Smooth muscle cell (in vitro differentiated cells): ENCODE data around the gene FSTL4. TPM values are rescaled to one million over a fixed set of nuclear protein-coding genes. Genes with fewer than 3 reads are reported as not detected.

Experiments
- DNase-seq: peaks from one replicate; lab custom pipeline; 2025; ENCODE audit not compliant: unreplicated experiment; lab: John Stamatoyannopoulos, UW
- H2AFZ ChIP-seq: fragments of 200-600 bp; sonication (generic); 2 replicates; pipeline ENCODE4 v1.6.0; 2016; ENCODE audit warnings: antibody characterized with exemption, low read depth, mild to moderate bottlenecking
- H3F3A ChIP-seq: fragments of 200-600 bp; sonication (generic); 2 replicates; pipeline ENCODE4 v1.6.0; 2017; ENCODE audit warnings: antibody characterized with exemption, low read depth
- H3K27ac ChIP-seq: fragments of 200-600 bp; sonication (generic); 2 replicates; pipeline ENCODE4 v1.5.1; 2016; ENCODE audit warnings: low read depth, mild to moderate bottlenecking
- H3K27me3 ChIP-seq: fragments of 200-600 bp; sonication (generic); 2 replicates; pipeline ENCODE4 v1.6.1; 2016; ENCODE audit warnings: low read depth, mild to moderate bottlenecking
- H3K36me3 ChIP-seq: fragments of 200-600 bp; sonication (generic); 2 replicates; pipeline ENCODE4 v1.5.1; 2016; ENCODE audit warnings: low read depth
- H3K4me1 ChIP-seq: fragments of 200-600 bp; sonication (generic); 2 replicates; pipeline ENCODE4 v1.5.1; 2016; ENCODE audit warnings: low read depth
- H3K4me2 ChIP-seq: fragments of 200-600 bp; sonication (generic); 2 replicates; pipeline ENCODE4 v1.6.0; 2016; ENCODE audit warnings: mild to moderate bottlenecking
- H3K4me3 ChIP-seq: fragments of 200-600 bp; sonication (generic); 2 replicates; pipeline ENCODE4 v1.5.1; 2016; ENCODE audit warnings: mild to moderate bottlenecking
- H3K79me2 ChIP-seq: fragments of 200-600 bp; sonication (generic); 2 replicates; pipeline ENCODE4 v1.6.0; 2016; ENCODE audit warnings: low read depth, mild to moderate bottlenecking
- H3K9ac ChIP-seq: fragments of 200-600 bp; sonication (generic); 2 replicates; pipeline ENCODE4 v1.6.0; 2016; ENCODE audit warnings: low read depth
- H3K9me3 ChIP-seq: fragments of 200-600 bp; sonication (generic); replicated peaks from 2 replicates; pipeline ENCODE4 v1.5.1; 2016; ENCODE audit warnings: low read depth
- H4K20me1 ChIP-seq: fragments of 200-600 bp; sonication (generic); 2 replicates; pipeline ENCODE4 v1.6.0; 2016; ENCODE audit warnings: low read depth
- CTCF ChIP-seq: fragments of 200-600 bp; sonication (generic); IDR thresholded peaks from 2 replicates; pipeline ENCODE4 v1.5.1; 2017; ENCODE audit warnings: borderline replicate concordance, mild to moderate bottlenecking, antibody characterized with exemption; ENCODE audit not compliant: insufficient read depth, poor library complexity, severe bottlenecking
- WGBS: methylation state at CpG from one replicate; pipeline ENCODE4 v1.1.7; 2016; ENCODE audit warnings: low lambda C conversion rate; 5-methylcytosine and 5-hydroxymethylcytosine counted together
- polyA plus RNA-seq: library from polyadenylated mRNA; unstranded; fragments of >200 nt; fragmentation: Nextera tagmentation; extraction: Ambion mirVana; gene quantifications from 2 replicates; pipeline ENCODE4 v1.2.1, GENCODE V29; 2016
- total RNA-seq: library from RNA; depleted of rRNA; stranded (reverse); fragments of >200 nt; gene quantifications from 2 replicates; pipeline ENCODE4 v1.2.3, GENCODE V29; 2014

Gene FSTL4
- total and polyA plus RNA-seq, 2 experiments from 2014 or later, result 0.49 TPM; not detected in 1

- peak overlapping the region; percentile 17 for H3K4me2 ChIP-seq
- no peaks in the 10 kb centered on the region for H3K36me3 ChIP-seq
- no peak overlapping the region for H2AFZ ChIP-seq
- no peak for TF ChIP-seq CTCF
- H3K79me2 ChIP-seq, result no peaks in the 10 kb centered on the region
- WGBS, result 47% methylated on average over 11 of the region's 12 CpGs
- no peak for DNase-seq
- H3F3A ChIP-seq, result no peaks in the 10 kb centered on the region
- H4K20me1 ChIP-seq, result no peaks in the 10 kb centered on the region
- H3K9ac ChIP-seq, result no peak overlapping the region
- H3K4me3 ChIP-seq, result no peak overlapping the region
- H3K9me3 ChIP-seq, result no peaks in the 10 kb centered on the region
- H3K4me1 ChIP-seq, result peaks cover 7% of the 10 kb centered on the region
- H3K27ac ChIP-seq, result no peak overlapping the region
- H3K27me3 ChIP-seq, result peaks cover 7% of the 10 kb centered on the region
Observed at GRCh38 chr5:133336121-133336968, 276.0 kb downstream of the FSTL4 start.

DNA sequence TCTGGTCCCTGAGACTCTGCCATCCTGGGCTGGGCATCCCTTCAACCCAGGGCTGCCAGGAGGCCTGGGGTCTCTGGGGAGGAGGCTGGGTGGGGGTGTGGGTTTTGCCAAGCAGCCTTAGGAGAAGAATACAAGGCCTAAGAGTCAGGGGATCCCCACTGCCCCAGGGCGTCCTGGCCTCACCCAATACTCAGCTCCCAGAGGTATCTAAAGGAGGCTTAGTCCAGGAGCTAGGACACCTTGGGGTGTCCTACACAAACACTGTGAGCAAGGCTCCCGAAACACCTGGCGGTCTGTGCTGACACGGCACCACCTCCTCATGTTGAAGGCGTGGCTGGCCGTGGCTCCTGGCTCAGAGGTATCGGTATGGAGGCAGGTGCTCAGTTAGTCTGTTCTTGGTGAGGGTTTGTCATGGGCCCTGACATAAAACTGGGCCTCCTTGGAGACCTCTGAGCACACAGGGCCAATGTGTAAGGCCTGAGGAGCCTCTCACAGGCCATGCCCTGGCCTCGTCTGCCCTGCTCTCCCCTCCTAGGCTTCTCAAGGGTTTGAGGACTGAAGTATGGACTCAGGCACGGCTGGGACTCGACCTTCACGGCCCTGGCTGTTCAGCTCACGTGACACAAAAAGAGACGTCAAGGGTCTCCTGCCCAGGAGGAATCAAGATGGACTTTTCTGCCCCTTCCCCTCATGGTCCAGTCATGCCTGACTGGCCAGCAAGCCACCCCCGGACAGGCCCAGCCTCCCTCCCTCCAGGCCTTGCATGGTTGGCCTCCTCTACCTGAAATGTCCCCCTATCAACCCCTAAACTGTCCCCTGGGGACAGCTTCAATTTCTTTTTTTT is 277.3 kb downstream of the FSTL4 start:
- no peak overlapping the region for H2AFZ ChIP-seq
- H3K4me1 ChIP-seq, result no peaks in the 10 kb centered on the region
- H3K9ac ChIP-seq, result no peak overlapping the region
- H3K27me3 ChIP-seq, result peaks cover 10% of the 10 kb centered on the region
- no peak overlapping the region for H3K4me3 ChIP-seq
- 94% methylated on average over 14 of the region's 14 CpGs for WGBS
- no peaks in the 10 kb centered on the region for H3K79me2 ChIP-seq
- H3K27ac ChIP-seq, result no peak overlapping the region
- H4K20me1 ChIP-seq, result no peaks in the 10 kb centered on the region
- DNase-seq, result no peak
- no peaks in the 10 kb centered on the region for H3K36me3 ChIP-seq
- no peaks in the 10 kb centered on the region for H3F3A ChIP-seq
- TF ChIP-seq CTCF, result no peak
- no peak overlapping the region for H3K4me2 ChIP-seq
- no peaks in the 10 kb centered on the region for H3K9me3 ChIP-seq

DNA sequence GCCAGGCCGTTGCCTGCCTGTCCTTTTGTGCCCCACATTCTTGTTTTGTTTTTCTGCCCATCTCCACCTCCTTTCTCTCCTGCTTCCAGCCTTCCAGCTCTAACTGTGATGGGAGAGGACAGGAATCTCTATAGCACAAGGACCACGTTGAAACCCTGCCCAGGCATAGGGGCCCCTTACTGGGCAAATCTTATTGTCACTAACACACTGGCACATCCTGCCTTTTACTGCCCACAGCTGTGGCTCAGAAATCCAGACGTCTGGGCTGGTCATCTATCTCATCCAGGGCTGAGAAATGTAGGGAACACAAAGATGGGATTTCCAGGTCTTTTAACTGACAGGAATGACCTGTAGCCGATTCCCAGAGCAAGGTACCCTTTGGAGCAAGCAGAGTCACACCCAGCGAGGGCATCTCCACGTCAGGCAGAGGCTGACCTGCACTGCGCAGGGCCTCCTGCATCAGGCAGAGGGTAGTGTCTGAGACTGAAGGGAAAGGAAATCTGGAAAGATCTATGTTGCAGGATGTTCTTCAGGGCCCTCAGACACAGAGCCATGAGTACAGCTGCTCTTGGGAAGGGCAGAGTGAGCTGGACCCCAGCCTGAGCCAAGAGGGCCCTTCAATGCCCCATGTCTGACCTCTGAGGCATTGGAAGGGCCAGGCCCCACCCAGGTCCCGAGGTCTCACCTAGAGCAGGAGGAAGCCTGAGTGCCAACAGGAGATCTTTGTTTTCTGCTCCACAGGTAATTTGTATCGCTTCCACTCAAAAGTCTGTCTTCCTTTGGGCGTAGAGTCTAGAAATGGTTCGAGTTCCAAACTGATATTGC is 278.8 kb downstream of the FSTL4 start:
- no peak overlapping the region for H2AFZ ChIP-seq
- peaks cover 10% of the 10 kb centered on the region for H3K27me3 ChIP-seq
- no peak overlapping the region for H3K27ac ChIP-seq
- H3F3A ChIP-seq, result no peaks in the 10 kb centered on the region
- no peak for DNase-seq
- no peaks in the 10 kb centered on the region for H3K9me3 ChIP-seq
- 86% methylated on average over 11 of the region's 11 CpGs for WGBS
- TF ChIP-seq CTCF, result no peak
- H3K4me2 ChIP-seq, result no peak overlapping the region
- no peaks in the 10 kb centered on the region for H3K79me2 ChIP-seq
- H3K36me3 ChIP-seq, result no peaks in the 10 kb centered on the region
- no peak overlapping the region for H3K4me3 ChIP-seq
- H4K20me1 ChIP-seq, result no peaks in the 10 kb centered on the region
- no peak overlapping the region for H3K9ac ChIP-seq
- no peaks in the 10 kb centered on the region for H3K4me1 ChIP-seq
